Testis (tissue), 5 donors: ENCODE data around the gene SYDE2. TPM values are rescaled to one million over a fixed set of nuclear protein-coding genes. Genes with fewer than 3 reads are reported as not detected.
"Not testable (repeated sequence)": the region's sequence is repeated elsewhere in the genome, so short reads cannot be mapped to it uniquely, and the experiment has no call there.

Source experiments
- DNase-seq: peaks from one replicate; pipeline ENCODE4 v3.0.0-alpha.2; 2019
- H3K27ac ChIP-seq, 2 donors: fragments of 200-600 bp; sonication (generic); one replicate each; pipeline ENCODE4 v1.5.1; 2019
- H3K27me3 ChIP-seq: fragments of 200-600 bp; sonication (generic); one replicate; pipeline ENCODE4 v1.5.1; 2019
- H3K36me3 ChIP-seq: fragments of 200-600 bp; sonication (generic); one replicate; pipeline ENCODE4 v1.5.1; 2017; ENCODE audit warnings: low read depth; ENCODE audit errors: missing control alignments
- H3K4me1 ChIP-seq: fragments of 200-600 bp; sonication (generic); one replicate; pipeline ENCODE4 v1.5.1; 2019
- H3K4me3 ChIP-seq, 2 donors: fragments of 200-600 bp; sonication (generic); one replicate each; pipeline ENCODE4 v1.5.1; 2017 to 2019
- H3K9me3 ChIP-seq: fragments of 200-600 bp; sonication (generic); one replicate; pipeline ENCODE4 v1.5.1; 2017
- POLR2A ChIP-seq: fragments of 450-650 bp; IDR thresholded peaks from one replicate; pipeline ENCODE4 v1.6.1; 2017; ENCODE audit warnings: antibody characterized with exemption, mild to moderate bottlenecking, moderate library complexity
- WGBS, 2 donors: methylation state at CpG; one replicate each; pipeline ENCODE4 v1.1.5; 2018; 5-methylcytosine and 5-hydroxymethylcytosine counted together
- intact Hi-C: fragments of 100-400 bp; cut with DNase I; formaldehyde crosslinking; loops from one replicate; pipeline ENCODE4 v1.15.1; 2023; ENCODE audit warnings: low total_unique reads
- long read RNA-seq, 2 donors: transcript quantifications; one replicate each; lab custom pipeline, GENCODE V29; 2026
- polyA plus RNA-seq: library from polyadenylated mRNA; stranded (reverse); fragments of 350-450 nt; fragmentation: Illumina TruSeq; extraction: RNeasy Lipid Tissue Mini Kit (QIAGEN cat#74804); gene quantifications from one replicate; pipeline ENCODE4 v1.2.3, GENCODE V29; 2014; ENCODE audit warnings: low read depth, low replicate concordance; ENCODE audit not compliant: insufficient read depth
- total RNA-seq, 2 donors: library from RNA; depleted of rRNA; stranded (reverse); fragments of >200 nt; gene quantifications; one replicate each; pipeline ENCODE4 v1.2.3, GENCODE V29; 2016
- TF ChIP-seq, protein P1 (sequence below), 3 experiments: fragments of 450-650 bp in 2 of 3; fragments of 200-600 bp in 1 of 3; sonication (generic) in 1 of 3; IDR thresholded peaks; one replicate each; pipeline ENCODE4 v1.5.1; 2016 to 2019; ENCODE audit warnings: antibody characterized with exemption in 3 of 3, mild to moderate bottlenecking in 2 of 3, moderate library complexity in 1 of 3

Gene SYDE2, protein sequence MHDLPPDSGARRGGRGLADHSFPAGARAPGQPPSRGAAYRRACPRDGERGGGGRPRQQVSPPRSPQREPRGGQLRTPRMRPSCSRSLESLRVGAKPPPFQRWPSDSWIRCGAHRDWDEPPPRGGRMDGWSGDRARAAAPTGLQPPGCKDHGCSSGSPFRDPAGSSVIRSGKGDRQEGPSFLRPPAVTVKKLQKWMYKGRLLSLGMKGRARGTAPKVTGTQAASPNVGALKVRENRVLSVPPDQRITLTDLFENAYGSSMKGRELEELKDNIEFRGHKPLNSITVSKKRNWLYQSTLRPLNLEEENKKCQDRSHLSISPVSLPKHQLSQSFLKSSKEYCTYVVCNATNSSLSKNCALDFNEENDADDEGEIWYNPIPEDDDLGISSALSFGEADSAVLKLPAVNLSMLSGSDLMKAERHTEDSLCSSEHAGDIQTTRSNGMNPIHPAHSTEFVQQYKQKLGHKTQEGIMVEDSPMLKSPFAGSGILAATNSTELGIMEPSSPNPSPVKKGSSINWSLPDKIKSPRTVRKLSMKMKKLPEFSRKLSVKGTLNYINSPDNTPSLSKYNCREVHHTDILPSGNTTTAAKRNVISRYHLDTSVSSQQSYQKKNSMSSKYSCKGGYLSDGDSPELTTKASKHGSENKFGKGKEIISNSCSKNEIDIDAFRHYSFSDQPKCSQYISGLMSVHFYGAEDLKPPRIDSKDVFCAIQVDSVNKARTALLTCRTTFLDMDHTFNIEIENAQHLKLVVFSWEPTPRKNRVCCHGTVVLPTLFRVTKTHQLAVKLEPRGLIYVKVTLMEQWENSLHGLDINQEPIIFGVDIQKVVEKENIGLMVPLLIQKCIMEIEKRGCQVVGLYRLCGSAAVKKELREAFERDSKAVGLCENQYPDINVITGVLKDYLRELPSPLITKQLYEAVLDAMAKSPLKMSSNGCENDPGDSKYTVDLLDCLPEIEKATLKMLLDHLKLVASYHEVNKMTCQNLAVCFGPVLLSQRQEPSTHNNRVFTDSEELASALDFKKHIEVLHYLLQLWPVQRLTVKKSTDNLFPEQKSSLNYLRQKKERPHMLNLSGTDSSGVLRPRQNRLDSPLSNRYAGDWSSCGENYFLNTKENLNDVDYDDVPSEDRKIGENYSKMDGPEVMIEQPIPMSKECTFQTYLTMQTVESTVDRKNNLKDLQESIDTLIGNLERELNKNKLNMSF
- 10 to 100 TPM in 1 of 2 donors, 1 to 10 TPM in 1; 8.8 to 10.2 TPM for total RNA-seq
- 3.7 TPM for polyA plus RNA-seq
- long read RNA-seq, donor 1 = 0 reads
- long read RNA-seq, donor 2 = 0 reads

DNA sequence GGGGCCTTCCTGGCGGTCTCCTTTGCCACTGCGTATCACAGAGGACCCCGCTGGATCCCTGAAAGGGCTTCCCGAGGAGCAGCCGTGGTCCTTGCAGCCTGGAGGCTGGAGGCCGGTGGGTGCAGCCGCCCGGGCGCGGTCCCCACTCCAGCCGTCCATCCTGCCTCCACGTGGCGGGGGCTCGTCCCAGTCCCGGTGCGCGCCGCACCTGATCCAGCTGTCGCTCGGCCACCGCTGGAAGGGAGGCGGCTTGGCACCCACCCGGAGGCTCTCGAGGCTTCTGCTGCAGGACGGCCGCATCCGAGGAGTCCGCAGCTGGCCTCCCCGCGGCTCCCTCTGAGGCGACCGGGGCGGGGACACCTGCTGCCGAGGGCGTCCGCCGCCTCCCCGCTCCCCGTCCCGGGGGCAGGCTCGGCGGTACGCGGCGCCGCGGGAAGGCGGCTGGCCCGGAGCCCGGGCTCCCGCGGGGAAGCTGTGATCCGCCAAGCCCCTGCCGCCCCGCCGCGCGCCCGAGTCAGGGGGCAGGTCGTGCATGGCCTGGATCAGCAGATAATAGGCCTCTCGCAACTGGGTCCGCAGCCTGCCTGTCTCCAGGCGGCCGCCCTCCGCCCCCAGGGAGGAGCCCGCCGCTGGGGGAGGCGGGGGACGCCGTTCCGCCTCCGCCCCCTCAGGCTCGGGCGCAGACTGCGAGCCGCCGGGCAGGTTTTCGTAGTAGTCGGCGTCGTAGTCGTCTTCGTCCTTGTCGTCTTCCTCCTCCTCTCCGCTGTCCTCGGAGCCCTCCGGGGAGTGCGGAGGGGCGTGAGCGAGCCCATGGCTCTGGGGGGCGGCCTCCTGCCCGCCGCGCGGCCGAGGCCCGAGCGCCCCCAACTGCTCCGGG lies at the start of gene SYDE2:
SYDE2 (minus strand) TSS at position 554 of the 877 bp plus-strand sequence; CDS start at position 534, 20 bp downstream.
- no peaks in the 10 kb centered on the region for H3K36me3 ChIP-seq
- peak within 1 kb of the TSS; percentile 73 to 94 for H3K4me3 ChIP-seq
- H3K27ac ChIP-seq = peak within 1 kb of the TSS; percentile 86 to 90
- WGBS, 2 donors = 1% methylated on average over 61 of the region's 99 CpGs; no CpG with 5 or more reads in 1 of the 2 donors
- no peaks in the 10 kb centered on the region for H3K27me3 ChIP-seq
- intact Hi-C loops = no loop called here
- H3K4me1 ChIP-seq = no peaks in the 10 kb centered on the region
- no peaks in the 10 kb centered on the region for H3K9me3 ChIP-seq
- TF ChIP-seq, protein P1, sequence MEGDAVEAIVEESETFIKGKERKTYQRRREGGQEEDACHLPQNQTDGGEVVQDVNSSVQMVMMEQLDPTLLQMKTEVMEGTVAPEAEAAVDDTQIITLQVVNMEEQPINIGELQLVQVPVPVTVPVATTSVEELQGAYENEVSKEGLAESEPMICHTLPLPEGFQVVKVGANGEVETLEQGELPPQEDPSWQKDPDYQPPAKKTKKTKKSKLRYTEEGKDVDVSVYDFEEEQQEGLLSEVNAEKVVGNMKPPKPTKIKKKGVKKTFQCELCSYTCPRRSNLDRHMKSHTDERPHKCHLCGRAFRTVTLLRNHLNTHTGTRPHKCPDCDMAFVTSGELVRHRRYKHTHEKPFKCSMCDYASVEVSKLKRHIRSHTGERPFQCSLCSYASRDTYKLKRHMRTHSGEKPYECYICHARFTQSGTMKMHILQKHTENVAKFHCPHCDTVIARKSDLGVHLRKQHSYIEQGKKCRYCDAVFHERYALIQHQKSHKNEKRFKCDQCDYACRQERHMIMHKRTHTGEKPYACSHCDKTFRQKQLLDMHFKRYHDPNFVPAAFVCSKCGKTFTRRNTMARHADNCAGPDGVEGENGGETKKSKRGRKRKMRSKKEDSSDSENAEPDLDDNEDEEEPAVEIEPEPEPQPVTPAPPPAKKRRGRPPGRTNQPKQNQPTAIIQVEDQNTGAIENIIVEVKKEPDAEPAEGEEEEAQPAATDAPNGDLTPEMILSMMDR (IDR thresholded peaks at IDR 0.05) = no peak
- no peak for TF ChIP-seq POLR2A
- peak; percentile 66 for DNase-seq

DNA sequence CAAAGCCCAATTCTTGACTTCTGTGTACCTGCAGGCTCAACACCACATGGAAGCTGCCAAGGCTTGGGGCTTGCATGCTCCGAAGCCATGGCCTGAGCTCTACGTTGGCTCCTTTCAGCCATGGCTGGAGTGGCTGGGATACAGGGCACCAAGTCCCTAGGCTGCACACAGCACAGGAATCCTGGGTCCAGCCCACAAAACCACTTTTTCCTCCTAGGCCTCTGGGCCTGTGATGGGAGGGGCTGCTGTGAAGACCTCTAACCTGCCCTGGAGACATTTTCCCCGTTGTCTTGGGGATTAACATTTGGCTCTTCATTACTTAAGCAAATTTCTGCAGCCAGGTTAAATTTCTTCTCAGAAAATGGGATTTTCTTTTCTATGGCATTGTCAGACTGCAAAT lies 48.2 kb upstream of the SYDE2 start:
- H3K36me3 ChIP-seq, H3K4me3 ChIP-seq, H3K27ac ChIP-seq, H3K27me3 ChIP-seq, H3K9me3 ChIP-seq, H3K4me1 ChIP-seq, DNase-seq, intact Hi-C loops: not testable (repeated sequence)
- 91 to 93% methylated on average over 3 of the region's 3 CpGs for WGBS, 2 donors

DNA sequence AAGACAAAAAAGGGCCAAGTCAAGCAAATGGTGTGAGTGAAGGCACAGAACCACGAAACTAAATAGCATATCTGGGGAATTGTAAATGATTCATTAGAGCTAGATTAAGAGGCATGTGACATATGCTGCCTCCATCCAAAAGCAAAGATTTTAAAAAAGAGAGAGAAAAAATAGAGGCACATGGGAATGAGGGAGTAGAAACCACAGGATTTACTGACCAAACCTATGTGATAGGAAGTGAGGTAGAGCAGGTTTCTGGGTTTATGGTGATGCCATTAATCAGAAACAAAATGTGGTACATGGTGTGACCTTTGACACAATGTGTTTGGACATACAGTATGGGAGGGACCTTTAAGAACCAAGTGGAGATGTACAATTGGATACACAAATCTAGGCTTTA lies 45.1 kb upstream of the SYDE2 start:
- 85 to 93% methylated on average over 1 of the region's 1 CpG for WGBS, 2 donors
- intact Hi-C loops = no loop called here
- Histone ChIP-seq H3K4me1 (no peaks in the 10 kb centered on the region), H3K27me3 (no peaks in the 10 kb centered on the region), H3K4me3 (no peak overlapping the region), H3K27ac (no peak overlapping the region), H3K9me3 (no peaks in the 10 kb centered on the region), H3K36me3 (no peaks in the 10 kb centered on the region)
- no peak for DNase-seq
- TF ChIP-seq, protein P1 (IDR thresholded peaks at IDR 0.05) = no peak
- no peak for TF ChIP-seq POLR2A

DNA sequence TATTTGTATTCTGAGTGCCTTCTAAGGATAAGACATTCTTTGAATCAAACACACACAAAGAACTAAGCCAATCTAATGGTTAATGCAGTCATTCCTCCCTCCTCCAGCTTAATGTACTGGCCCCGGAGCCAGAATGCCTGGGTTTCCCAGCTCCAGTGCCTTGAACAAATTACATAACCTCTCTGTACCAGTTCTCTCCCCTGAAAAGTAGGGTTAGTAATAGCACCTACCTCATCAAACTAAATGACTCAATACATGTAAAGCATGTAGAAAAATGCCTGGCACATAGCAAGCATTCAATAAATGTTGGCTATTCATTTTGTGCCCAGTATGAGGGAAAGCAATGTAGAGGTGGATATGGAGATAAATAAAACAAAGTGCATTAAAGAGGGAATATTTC lies 44.6 kb upstream of the SYDE2 start:
- Histone ChIP-seq H3K36me3 (no peaks in the 10 kb centered on the region), H3K27ac (no peak overlapping the region), H3K4me1 (no peaks in the 10 kb centered on the region), H3K4me3 (no peak overlapping the region), H3K9me3 (no peaks in the 10 kb centered on the region), H3K27me3 (no peaks in the 10 kb centered on the region)
- TF ChIP-seq, protein P1 (IDR thresholded peaks at IDR 0.05) = no peak
- TF ChIP-seq POLR2A = no peak
- intact Hi-C loops = no loop called here
- 67 to 79% methylated on average over 1 of the region's 1 CpG for WGBS, 2 donors
- no peak for DNase-seq
